Fibroblast of lung (primary cell): ENCODE results near the gene MARVELD1. TPM values are rescaled to one million over a fixed set of nuclear protein-coding genes. Genes with fewer than 3 reads are reported as not detected.

Source experiments
- DNase-seq, 2 donors: peaks; one replicate each; pipeline versions ENCODE4 v3.0.0 to v3.0.0-alpha.2; 2010; ENCODE audit warnings: low read depth in 2 of 2
- H2AFZ ChIP-seq: 2 replicates; pipeline ENCODE4 v1.5.1; 2012; ENCODE audit warnings: low read length, control low read depth, inconsistent platforms
- H3K27ac ChIP-seq: 2 replicates; pipeline ENCODE4 v1.5.1; 2011; ENCODE audit warnings: low read length, control low read depth; ENCODE audit not compliant: insufficient read depth
- H3K27me3 ChIP-seq: 2 replicates; pipeline ENCODE4 v1.5.1; 2011; ENCODE audit warnings: mild to moderate bottlenecking, low read length; ENCODE audit not compliant: control insufficient read depth, insufficient read depth
- H3K36me3 ChIP-seq: 2 replicates; pipeline ENCODE4 v1.5.1; 2011; ENCODE audit warnings: low read length; ENCODE audit not compliant: control insufficient read depth, insufficient read depth
- H3K4me1 ChIP-seq: 2 replicates; pipeline ENCODE4 v1.5.1; 2011; ENCODE audit warnings: low read length; ENCODE audit not compliant: control insufficient read depth, insufficient read depth; ENCODE audit errors: extremely low read depth
- H3K4me2 ChIP-seq: 2 replicates; pipeline ENCODE4 v1.5.1; 2011; ENCODE audit warnings: low read length, control low read depth; ENCODE audit not compliant: insufficient read depth; ENCODE audit errors: extremely low read depth
- H3K4me3 ChIP-seq, 4 experiments: fragments of 200-600 bp in 1 of 4; sonication (generic) in 1 of 4; replicated peaks in 1 of 4; 2 replicates each; pipeline ENCODE4 v1.5.1; 2011 to 2016; ENCODE audit warnings: low read length in 4 of 4, low read depth in 3 of 4, mild to moderate bottlenecking in 3 of 4, control low read depth in 2 of 4, inconsistent platforms in 1 of 4, mixed read lengths in 1 of 4; ENCODE audit not compliant: insufficient read depth in 1 of 4; ENCODE audit errors: control extremely low read depth in 1 of 4
- H3K79me2 ChIP-seq: 2 replicates; pipeline ENCODE4 v1.5.1; 2012; ENCODE audit warnings: mild to moderate bottlenecking, low read length, inconsistent platforms; ENCODE audit not compliant: control insufficient read depth, insufficient read depth
- H3K9ac ChIP-seq: 2 replicates; pipeline ENCODE4 v1.5.1; 2011; ENCODE audit warnings: mild to moderate bottlenecking, low read length, control low read depth; ENCODE audit not compliant: insufficient read depth
- H3K9me3 ChIP-seq: 2 replicates; pipeline ENCODE4 v1.5.1; 2012; ENCODE audit warnings: low read depth, low read length; ENCODE audit not compliant: control insufficient read depth, insufficient read depth
- H4K20me1 ChIP-seq: 2 replicates; pipeline ENCODE4 v1.5.1; 2011; ENCODE audit warnings: low read length; ENCODE audit not compliant: control insufficient read depth, insufficient read depth; ENCODE audit errors: extremely low read depth
- EZH2 ChIP-seq: IDR thresholded peaks from 2 replicates; pipeline ENCODE4 v1.5.1; 2012; ENCODE audit warnings: low read length, control low read depth, mild to moderate bottlenecking; ENCODE audit errors: missing control alignments
- polyA plus RNA-seq, 2 donors: library from polyadenylated mRNA; depleted of rRNA in 1 of 2; stranded (reverse) in 1 of 2; unstranded in 1 of 2; fragments of >200 nt; gene quantifications; 2 replicates each; pipeline ENCODE4 v1.2.1, GENCODE V29; 2011 to 2012; ENCODE audit warnings: missing spikeins in 1 of 2
- total RNA-seq: library from RNA; depleted of rRNA; stranded (reverse); fragments of >200 nt; gene quantifications from 2 replicates; pipeline ENCODE4 v1.2.1, GENCODE V29; 2014
- TF ChIP-seq, protein P1 (sequence below), 2 donors: IDR thresholded peaks in 1 of 2; conservative IDR thresholded peaks in 1 of 2; 1 replicate in 1 of 2; 2 replicates in 1 of 2; pipeline ENCODE4 v1.5.1; 2011 to 2012; ENCODE audit warnings: low read length in 2 of 2, control low read depth in 1 of 2, inconsistent platforms in 1 of 2, low read depth in 1 of 2, mild to moderate bottlenecking in 1 of 2

The MARVELD1 gene
- total and polyA plus RNA-seq, 2 donors (not counting 1 experiment from before 2014, with no cell fraction given): 16.3 to 132 TPM

GRCh38 chr10:97703398-97704067 lies 10.0 kb upstream of the MARVELD1 start:
- DNase-seq: no peak
- Histone ChIP-seq H3K9me3 (no peaks in the 10 kb centered on the region), H3K4me3 (no peak overlapping the region), H2AFZ (no peak overlapping the region), H3K27me3 (no peaks in the 10 kb centered on the region), H3K4me1 (peaks cover 2% of the 10 kb centered on the region), H3K4me2 (no peak overlapping the region), H4K20me1 (no peaks in the 10 kb centered on the region), H3K79me2 (no peaks in the 10 kb centered on the region), H3K9ac (no peak overlapping the region), H3K27ac (no peak overlapping the region), H3K36me3 (no peaks in the 10 kb centered on the region)
- no peak for TF ChIP-seq EZH2
- TF ChIP-seq, protein P1, sequence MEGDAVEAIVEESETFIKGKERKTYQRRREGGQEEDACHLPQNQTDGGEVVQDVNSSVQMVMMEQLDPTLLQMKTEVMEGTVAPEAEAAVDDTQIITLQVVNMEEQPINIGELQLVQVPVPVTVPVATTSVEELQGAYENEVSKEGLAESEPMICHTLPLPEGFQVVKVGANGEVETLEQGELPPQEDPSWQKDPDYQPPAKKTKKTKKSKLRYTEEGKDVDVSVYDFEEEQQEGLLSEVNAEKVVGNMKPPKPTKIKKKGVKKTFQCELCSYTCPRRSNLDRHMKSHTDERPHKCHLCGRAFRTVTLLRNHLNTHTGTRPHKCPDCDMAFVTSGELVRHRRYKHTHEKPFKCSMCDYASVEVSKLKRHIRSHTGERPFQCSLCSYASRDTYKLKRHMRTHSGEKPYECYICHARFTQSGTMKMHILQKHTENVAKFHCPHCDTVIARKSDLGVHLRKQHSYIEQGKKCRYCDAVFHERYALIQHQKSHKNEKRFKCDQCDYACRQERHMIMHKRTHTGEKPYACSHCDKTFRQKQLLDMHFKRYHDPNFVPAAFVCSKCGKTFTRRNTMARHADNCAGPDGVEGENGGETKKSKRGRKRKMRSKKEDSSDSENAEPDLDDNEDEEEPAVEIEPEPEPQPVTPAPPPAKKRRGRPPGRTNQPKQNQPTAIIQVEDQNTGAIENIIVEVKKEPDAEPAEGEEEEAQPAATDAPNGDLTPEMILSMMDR (conservative IDR thresholded peaks at IDR 0.05 in 1 of 2, IDR thresholded peaks at IDR 0.05 in 1 of 2; ENCODE audit: low read depth in 1 of 2, low read length in 2 of 2): no peak

DNA sequence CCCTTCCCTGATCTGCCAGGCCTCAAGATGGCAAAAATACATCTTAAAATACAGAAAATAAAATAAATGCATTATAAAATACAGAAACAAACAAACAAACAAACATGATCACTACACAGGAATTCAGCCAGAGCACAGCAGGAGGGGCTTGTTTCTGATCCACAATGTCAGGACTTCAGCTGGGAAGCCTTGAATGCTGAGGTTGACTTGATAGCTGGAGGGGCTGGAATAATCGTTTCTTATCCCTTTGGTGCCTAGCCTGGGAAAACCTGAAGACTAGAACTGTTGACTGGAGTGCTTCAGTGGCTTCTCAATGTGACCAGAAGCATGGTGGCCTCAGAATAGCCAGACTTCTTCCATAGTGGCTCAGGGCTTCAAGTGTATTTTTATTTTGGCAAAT lies 9.2 kb upstream of the MARVELD1 start:
- no peak overlapping the region for H3K4me2 ChIP-seq
- TF ChIP-seq, protein P1 (conservative IDR thresholded peaks at IDR 0.05 in 1 of 2, IDR thresholded peaks at IDR 0.05 in 1 of 2; ENCODE audit: low read depth in 1 of 2, low read length in 2 of 2): no peak
- TF ChIP-seq EZH2: no peak
- no peak overlapping the region for H3K9ac ChIP-seq
- H4K20me1 ChIP-seq: no peaks in the 10 kb centered on the region
- H3K4me1 ChIP-seq: peaks cover 5% of the 10 kb centered on the region
- H3K4me3 ChIP-seq: no peak overlapping the region
- H2AFZ ChIP-seq: no peak overlapping the region
- no peaks in the 10 kb centered on the region for H3K36me3 ChIP-seq
- H3K27me3 ChIP-seq: no peaks in the 10 kb centered on the region
- no peak for DNase-seq
- no peaks in the 10 kb centered on the region for H3K9me3 ChIP-seq
- no peak overlapping the region for H3K27ac ChIP-seq
- H3K79me2 ChIP-seq: no peaks in the 10 kb centered on the region

GRCh38 chr10:97705006-97705670 lies 8.4 kb upstream of the MARVELD1 start:
- Histone ChIP-seq H3K4me3 (no peak overlapping the region), H3K4me2 (no peak overlapping the region), H3K27me3 (no peaks in the 10 kb centered on the region), H4K20me1 (no peaks in the 10 kb centered on the region), H3K9ac (no peak overlapping the region), H3K79me2 (no peaks in the 10 kb centered on the region), H3K4me1 (peaks cover 10% of the 10 kb centered on the region), H3K9me3 (no peaks in the 10 kb centered on the region), H2AFZ (no peak overlapping the region), H3K27ac (no peak overlapping the region), H3K36me3 (no peaks in the 10 kb centered on the region)
- no peak for DNase-seq
- TF ChIP-seq, protein P1 (conservative IDR thresholded peaks at IDR 0.05 in 1 of 2, IDR thresholded peaks at IDR 0.05 in 1 of 2; ENCODE audit: low read depth in 1 of 2, low read length in 2 of 2): no peak
- no peak for TF ChIP-seq EZH2
